Non-pigmented ciliary epithelial cell (primary cell): ENCODE results near the gene NMRK1.

ENCODE experiments used
- DNase-seq: peaks from one replicate; pipeline ENCODE4 v3.0.0-alpha.2; 2010; ENCODE audit warnings: low read depth

NMRK1 gene

GRCh38 chr9:75087824-75088645 lies at the start of gene NMRK1, which contains the start of gene OSTF1:
TSS of gene NMRK1 (minus strand) at chr9:75088155. CDS start at chr9:75083115, 5,040 bp downstream.
TSS of gene OSTF1 (plus strand) at chr9:75088514. CDS start at chr9:75088693, 179 bp downstream.
- DNase-seq = peak; percentile 67

DNA sequence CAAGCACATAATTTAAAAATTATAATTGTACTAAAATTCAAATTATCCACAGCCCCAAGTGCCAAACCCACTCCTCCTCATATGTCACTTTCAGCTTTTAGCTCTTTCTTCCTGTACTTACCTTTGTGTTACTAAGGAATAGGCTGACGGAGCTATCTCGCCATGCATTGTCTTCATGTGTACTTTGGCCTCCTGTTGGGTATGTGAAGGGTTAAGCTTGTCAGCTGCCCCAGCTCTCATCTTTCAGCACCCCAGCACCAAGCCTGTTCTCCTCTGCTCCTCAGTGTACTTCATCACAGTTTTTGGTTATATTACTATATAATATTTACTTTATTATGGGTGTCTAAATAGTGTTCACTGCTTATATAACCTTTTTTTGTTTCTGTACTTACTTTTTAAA lies 46.5 kb upstream of the NMRK1 start:
- DNase-seq = no peak

DNA sequence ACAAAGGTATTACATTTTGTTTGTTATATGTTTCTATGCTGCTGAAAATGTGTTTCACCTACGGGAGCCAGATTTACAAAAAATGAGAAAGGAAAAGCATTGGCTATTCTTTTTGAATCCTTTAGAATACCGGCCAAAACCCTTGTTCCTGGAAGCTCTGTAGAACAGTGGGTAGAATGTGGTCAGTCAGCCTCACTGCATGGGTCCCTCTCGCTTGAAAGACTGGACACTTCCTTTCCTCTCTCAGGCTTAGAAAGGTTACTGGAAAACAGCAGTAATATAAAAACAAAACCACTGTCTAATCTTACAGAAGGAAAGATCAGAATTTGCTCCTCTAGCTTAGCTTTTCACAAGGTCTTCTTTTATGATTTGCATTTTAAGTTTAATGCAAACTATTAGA lies 45.4 kb upstream of the NMRK1 start:
- no peak for DNase-seq

DNA sequence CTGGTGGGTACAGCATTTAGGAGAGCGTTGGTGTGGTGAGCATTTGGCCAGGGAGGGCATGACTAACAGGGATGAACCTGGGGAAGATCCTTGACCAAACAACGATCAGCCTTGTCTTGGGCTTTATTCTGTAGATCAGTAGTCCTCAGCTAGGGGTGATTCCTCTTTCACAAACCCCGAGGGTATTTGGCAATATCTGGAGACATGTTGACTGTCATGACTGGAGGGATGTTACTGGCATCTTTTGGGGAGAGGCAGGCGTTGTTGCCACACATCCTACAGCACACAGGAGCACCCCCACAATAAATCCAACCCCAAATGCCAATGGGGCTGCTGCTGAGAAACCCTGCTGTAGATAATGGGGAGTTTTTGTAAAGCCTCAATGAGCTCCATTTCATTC lies 44.3 kb upstream of the NMRK1 start:
- DNase-seq = no peak

DNA sequence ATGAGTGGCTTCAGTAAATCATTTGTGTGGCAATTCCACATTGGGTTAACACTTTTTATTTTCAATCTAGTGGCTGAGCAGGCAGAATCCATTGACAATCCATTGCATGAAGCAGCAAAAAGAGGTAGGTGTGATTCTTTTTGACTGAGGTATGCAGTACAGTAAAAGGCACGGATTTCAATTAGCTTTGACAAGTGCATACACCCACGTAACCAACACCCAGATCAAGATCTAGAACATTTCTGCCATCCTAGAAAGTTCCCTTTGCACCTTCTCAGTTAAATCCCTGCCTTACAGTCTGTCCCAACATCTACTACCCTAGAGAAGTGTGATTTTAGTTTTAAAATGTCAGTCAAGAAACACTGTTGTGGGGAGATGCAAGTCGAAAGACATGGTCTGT lies 43.7 kb upstream of the NMRK1 start:
- DNase-seq = no peak

GRCh38 chr9:75130621-75131230 lies 42.8 kb upstream of the NMRK1 start:
- DNase-seq = no peak

DNA sequence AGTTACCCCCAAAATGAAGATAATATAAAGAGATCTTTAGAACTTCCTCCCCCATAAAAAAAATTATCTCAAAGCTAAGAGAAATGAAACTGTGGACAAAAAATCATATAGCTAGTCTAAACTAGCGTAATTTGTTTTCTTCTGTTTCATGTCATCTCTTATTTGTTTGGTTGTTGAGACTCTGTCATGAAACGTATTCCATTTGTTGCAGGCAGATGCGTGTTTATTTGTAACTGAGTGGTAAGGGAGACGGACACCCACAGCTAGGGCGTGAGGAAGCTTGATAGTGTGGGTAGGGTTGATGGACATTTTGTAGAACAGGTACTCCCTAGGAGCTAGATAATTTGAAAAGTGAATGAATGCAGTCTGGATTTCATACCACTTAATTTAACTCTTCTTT lies 42.2 kb upstream of the NMRK1 start:
- DNase-seq = no peak

DNA sequence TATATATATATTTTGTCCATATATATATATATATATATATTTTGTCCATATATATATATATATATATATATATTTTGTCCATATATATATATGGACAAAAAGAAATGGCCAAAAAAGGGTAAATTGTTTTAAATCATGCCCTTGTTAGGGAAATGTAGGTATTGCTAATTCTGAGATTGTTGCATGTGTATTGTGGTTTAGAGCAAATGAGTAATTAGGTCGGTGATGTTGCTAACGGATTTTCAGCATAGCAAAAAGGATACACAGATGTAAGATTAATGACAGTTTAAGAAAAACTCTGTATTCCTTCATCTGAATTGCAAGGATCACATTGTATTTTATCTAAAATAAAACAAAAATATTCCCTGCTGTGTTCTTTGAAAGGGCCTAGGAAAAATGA lies 40.6 kb upstream of the NMRK1 start:
- no peak for DNase-seq

- DNase-seq = no peak
Measured at GRCh38 chr9:75123696-75124095, 35.7 kb upstream of the NMRK1 start.

GRCh38 chr9:75121914-75122558 lies 34.1 kb upstream of the NMRK1 start:
- DNase-seq = no peak

DNA sequence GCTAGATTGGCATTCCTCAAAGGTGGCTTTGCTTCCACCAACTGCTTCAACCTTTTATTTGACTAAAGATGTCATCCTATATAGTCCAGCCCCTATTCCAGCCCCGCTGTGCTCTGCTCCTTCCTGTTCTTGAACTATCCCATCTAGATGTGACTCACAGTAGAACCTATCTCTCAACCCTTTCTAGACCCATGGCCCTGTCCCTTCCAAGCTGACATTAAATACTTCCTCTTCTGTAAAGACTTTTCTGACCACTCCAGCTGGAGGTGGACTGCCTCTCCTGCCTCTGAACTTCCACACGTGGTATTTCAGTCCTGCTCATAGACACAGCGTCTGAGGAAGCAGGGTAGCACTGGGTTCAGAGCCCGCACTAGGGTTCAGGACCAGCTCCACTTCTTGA lies 32.7 kb upstream of the NMRK1 start:
- no peak for DNase-seq

- no peak for DNase-seq
Measured at GRCh38 chr9:75117564-75117963, 29.6 kb upstream of the NMRK1 start.

GRCh38 chr9:75116306-75116705 lies 28.4 kb upstream of the NMRK1 start:
- no peak for DNase-seq

- no peak for DNase-seq
Measured at GRCh38 chr9:75112789-75113188, 24.8 kb upstream of the NMRK1 start.

- no peak for DNase-seq
Measured at GRCh38 chr9:75111019-75111622, 23.2 kb upstream of the NMRK1 start.

DNA sequence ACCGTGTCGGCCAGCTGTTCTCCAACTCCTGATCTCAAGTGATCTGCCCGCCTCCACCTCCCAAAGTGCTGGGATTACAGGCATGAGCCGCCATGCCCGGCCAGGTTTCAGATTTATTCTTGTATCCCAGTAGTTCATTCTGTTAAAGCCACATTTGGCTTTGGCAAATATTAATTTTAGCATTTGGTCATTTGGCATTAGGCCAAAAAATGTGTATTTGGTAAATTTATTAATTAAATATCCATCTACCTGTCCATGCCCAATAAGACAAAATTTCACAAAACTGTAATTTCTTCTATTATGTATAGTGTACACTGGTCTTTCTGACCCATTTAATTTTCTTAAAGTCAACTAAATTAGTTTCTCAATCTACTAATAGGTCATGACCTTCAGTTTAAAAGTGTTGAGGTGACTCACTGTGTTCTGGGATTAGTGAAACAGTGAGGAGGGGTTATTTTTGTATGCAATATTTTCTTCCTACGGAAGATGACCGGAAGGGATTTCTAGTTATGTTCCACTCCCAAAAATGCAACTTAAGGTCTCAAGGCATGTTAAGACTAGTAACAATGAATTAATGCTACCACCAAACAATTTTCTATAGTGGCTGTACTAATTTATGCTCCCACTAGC lies 21.4 kb upstream of the NMRK1 start:
- no peak for DNase-seq

- peak; percentile 63 for DNase-seq
Measured at GRCh38 chr9:75108571-75108970, 20.6 kb upstream of the NMRK1 start.

GRCh38 chr9:75106857-75107256 lies 18.9 kb upstream of the NMRK1 start:
- DNase-seq = no peak

DNA sequence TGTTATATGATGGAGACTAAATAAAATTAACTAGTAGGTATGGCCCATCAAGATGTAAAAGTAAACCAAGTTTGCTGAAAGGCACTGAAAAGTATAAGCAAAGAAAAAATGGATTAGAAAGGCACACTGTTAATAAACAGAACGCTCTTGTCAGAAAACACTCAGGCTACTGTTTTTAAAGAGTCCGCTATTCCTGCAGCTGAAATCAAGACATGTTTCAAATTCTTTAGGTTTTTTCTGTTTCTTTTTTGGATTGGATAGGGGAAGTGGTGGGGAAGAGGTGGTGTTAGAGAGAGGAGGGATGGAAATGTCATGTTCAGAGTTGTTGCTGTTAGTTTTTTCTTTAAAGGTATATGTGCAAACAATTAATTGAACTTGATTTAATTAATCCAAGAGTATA lies 17.9 kb upstream of the NMRK1 start:
- no peak for DNase-seq

- no peak for DNase-seq
Measured at GRCh38 chr9:75105019-75105540, 17.1 kb upstream of the NMRK1 start.

GRCh38 chr9:75104607-75105006 lies 16.7 kb upstream of the NMRK1 start:
- no peak for DNase-seq

DNA sequence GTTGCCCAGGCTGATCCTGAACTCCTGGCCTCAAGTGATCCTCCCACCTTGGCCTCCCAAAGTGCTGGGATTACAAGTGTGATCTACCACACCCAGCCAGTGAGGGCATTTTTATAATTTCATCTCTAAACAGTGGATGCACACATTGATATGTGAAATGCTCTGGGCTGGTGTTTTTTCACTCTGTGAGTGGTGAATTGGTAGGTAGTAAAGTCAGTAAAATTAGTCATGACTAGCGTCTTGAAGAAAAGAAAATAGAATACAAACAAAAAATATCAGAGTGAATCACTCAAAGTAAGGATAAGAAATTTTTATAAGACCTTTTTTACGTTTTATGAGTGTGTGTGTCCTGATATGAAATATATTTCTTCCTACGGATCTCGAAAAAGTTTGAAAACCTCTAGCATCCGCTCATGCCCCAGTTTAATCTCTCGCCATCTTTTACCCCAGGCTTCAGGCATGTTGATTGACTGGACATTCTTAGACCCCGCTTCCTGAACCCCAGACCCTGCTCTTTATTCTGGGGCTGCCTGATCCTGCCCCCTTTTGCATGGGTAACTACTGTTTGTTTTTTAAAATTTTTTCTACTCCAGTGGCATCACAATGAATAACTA lies 14.3 kb upstream of the NMRK1 start:
- no peak for DNase-seq
